Measurements from ENCODE around the gene FAM107B. TPM values are rescaled to one million over a fixed set of nuclear protein-coding genes. Genes with fewer than 3 reads are reported as not detected.

Gene FAM107B
- total and polyA plus RNA-seq, 12 donors = 16.0 to 81.7 (median 50.5) TPM

- Histone ChIP-seq H3K4me1 (replicated peaks in 1 of 2) (no peaks in the 10 kb centered on the region), H3K4me3 (no peak overlapping the region), H3K36me3 (replicated peaks in 1 of 2) (no peaks in the 10 kb centered on the region), H3K9me3 (replicated peaks in 1 of 3) (no peaks in the 10 kb centered on the region), H3K27me3 (no peaks in the 10 kb centered on the region), H3K27ac (no peak overlapping the region)
- no peak for DNase-seq
- 27 to 88% (median 48%) methylated on average over 1 of the region's 1 CpG for WGBS, 4 donors
- intact Hi-C loops (cut with DNase I) = no loop called here
- no peak for TF ChIP-seq POLR2A (IDR thresholded peaks at IDR 0.05)
- no peak for TF ChIP-seq CTCF (IDR thresholded peaks at IDR 0.05)
Observed at GRCh38 chr10:14803827-14804226, 29.1 kb upstream of the FAM107B start.

- Histone ChIP-seq H3K27ac (no peak overlapping the region), H3K4me3 (no peak overlapping the region), H3K36me3 (replicated peaks in 1 of 2) (no peaks in the 10 kb centered on the region), H3K9me3 (replicated peaks in 1 of 3) (no peaks in the 10 kb centered on the region), H3K4me1 (replicated peaks in 1 of 2) (no peaks in the 10 kb centered on the region), H3K27me3 (no peaks in the 10 kb centered on the region)
- 24 to 71% (median 54%) methylated on average over 3 to 5 of the region's 5 CpGs for WGBS, 4 donors
- intact Hi-C loops (cut with DNase I) = no loop called here
- DNase-seq = peak in 1 of 7 donors; percentile 37
- TF ChIP-seq CTCF (IDR thresholded peaks at IDR 0.05) = peak in 1 of 6 experiments; percentile 8
- TF ChIP-seq POLR2A (IDR thresholded peaks at IDR 0.05) = no peak
Observed at GRCh38 chr10:14801723-14802122, 27.0 kb upstream of the FAM107B start.

DNA sequence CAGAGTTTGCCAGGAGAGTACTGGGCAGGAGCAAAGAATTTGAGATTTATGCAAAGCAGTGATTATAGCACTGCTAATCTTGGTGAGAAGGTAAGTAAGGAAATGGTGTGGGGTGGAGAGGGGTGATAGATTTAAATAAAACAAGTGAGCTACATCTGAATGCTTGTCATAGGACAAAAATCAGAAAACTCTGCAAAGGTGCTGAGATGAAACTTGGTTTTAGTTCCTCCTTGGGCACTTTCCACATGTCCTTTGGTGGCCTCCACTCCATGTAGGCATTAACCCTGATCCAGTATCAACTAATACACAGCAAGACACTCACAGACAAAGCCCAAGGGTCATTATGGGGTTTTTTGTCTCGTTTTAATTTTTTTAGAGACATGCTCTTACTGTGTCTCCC, 25.7 kb upstream of the FAM107B start:
- 36 to 40% (median 40%) methylated on average over 1 of the region's 1 CpG for WGBS, 4 donors
- no peak for DNase-seq
- Histone ChIP-seq H3K36me3 (replicated peaks in 1 of 2) (no peaks in the 10 kb centered on the region), H3K4me1 (replicated peaks in 1 of 2) (no peaks in the 10 kb centered on the region), H3K4me3 (no peak overlapping the region), H3K9me3 (replicated peaks in 1 of 3) (no peaks in the 10 kb centered on the region), H3K27ac (no peak overlapping the region), H3K27me3 (no peaks in the 10 kb centered on the region)
- TF ChIP-seq POLR2A (IDR thresholded peaks at IDR 0.05) (no peak), CTCF (IDR thresholded peaks at IDR 0.05) (no peak)
- intact Hi-C loops (cut with DNase I) = no loop called here

- intact Hi-C loops (cut with DNase I) = no loop called here
- TF ChIP-seq POLR2A (IDR thresholded peaks at IDR 0.05) (no peak), CTCF (IDR thresholded peaks at IDR 0.05) (no peak)
- WGBS, 4 donors = 37 to 55% (median 45%) methylated on average over 5 of the region's 5 CpGs
Observed at GRCh38 chr10:14798636-14799035, 23.9 kb upstream of the FAM107B start.

More at GRCh38 chr10:14798636-14799035, 23.9 kb upstream of the FAM107B start:
- Histone ChIP-seq H3K9me3 (replicated peaks in 1 of 3) (no peaks in the 10 kb centered on the region), H3K4me1 (replicated peaks in 1 of 2) (no peaks in the 10 kb centered on the region), H3K36me3 (replicated peaks in 1 of 2) (no peaks in the 10 kb centered on the region), H3K4me3 (no peak overlapping the region), H3K27ac (no peak overlapping the region), H3K27me3 (no peaks in the 10 kb centered on the region)
- no peak for DNase-seq

Data from adrenal gland (tissue), 12 donors.